ENCODE data around the gene CAV2. TPM values are rescaled to one million over a fixed set of nuclear protein-coding genes. Genes with fewer than 3 reads are reported as not detected.

The CAV2 gene
- polyA plus RNA-seq, 1 of the 3 experiments (the other 2 are of a cell fraction) = 182 TPM

GRCh38 chr7:116538138-116538537 is 38.6 kb downstream of the CAV2 start:
- Histone ChIP-seq H3K4me3 (ENCODE audit: low read depth in 2 of 2, low read length in 1 of 2) (no peak overlapping the region), H3K4me2 (0 out of 2 replicates have a peak overlapping the region, but pooled peaks have one; percentile 1), H4K20me1 (ENCODE audit: insufficient read depth) (peaks cover 30% of the 10 kb centered on the region), H3K4me1 (ENCODE audit: control insufficient read depth in 1 of 2, insufficient read depth in 2 of 2, low read depth in 1 of 2, low read length in 1 of 2) (peaks cover 2 to 82% of the 10 kb centered on the region in 2 experiments), H3K79me2 (ENCODE audit: insufficient read depth) (peaks cover 98% of the 10 kb centered on the region), H3K36me3 (replicated peaks in 1 of 2; ENCODE audit: control insufficient read depth in 1 of 2, insufficient read depth in 2 of 2, low read length in 1 of 2) (peaks cover 52 to 67% of the 10 kb centered on the region in 2 experiments), H3F3A (replicated peaks; ENCODE audit: insufficient read depth) (peaks cover 55% of the 10 kb centered on the region), H3K27me3 (ENCODE audit: insufficient read depth) (no peaks in the 10 kb centered on the region), H2AFZ (ENCODE audit: low read depth) (no peak overlapping the region), H3K9me2 (no peaks in the 10 kb centered on the region), H3K9me3 (no peaks in the 10 kb centered on the region), H3K9ac (no peak overlapping the region), H3K27ac (ENCODE audit: low read depth in 2 of 2, low read length in 1 of 2) (peak overlapping the region in 1 of 2 experiments; percentile 79; a peak in 2 of 4 replicates)
- 34% methylated on average over 2 of the region's 2 CpGs for WGBS (ENCODE audit: low lambda C conversion rate)
- ChIA-PET POLR2A (no interaction called here), CTCF (interaction anchor here (1.3 kb wide), 1 partner anchor 51 kb away, joined by 3 read pairs; no protein-coding TSS in a partner anchor)
- DNase-seq = no peak
- TF ChIP-seq EZH2phosphoT487 (IDR thresholded peaks at IDR 0.05; ENCODE audit: borderline replicate concordance, low read depth) (no peak), RXRA (IDR thresholded peaks at IDR 0.05; ENCODE audit: borderline replicate concordance, low read depth) (no peak), ELF1 (IDR thresholded peaks at IDR 0.05) (no peak), FOXM1 (IDR thresholded peaks at IDR 0.05; ENCODE audit: low read depth) (no peak), TEAD4 (IDR thresholded peaks at IDR 0.05; ENCODE audit: borderline replicate concordance, insufficient read depth) (no peak), TCF12 (IDR thresholded peaks at IDR 0.05) (no peak), FOSL2 (IDR thresholded peaks at IDR 0.05; ENCODE audit: borderline replicate concordance, low read depth) (no peak), NFIC (IDR thresholded peaks at IDR 0.05; ENCODE audit: borderline replicate concordance) (no peak)
- TF ChIP-seq, protein P1, sequence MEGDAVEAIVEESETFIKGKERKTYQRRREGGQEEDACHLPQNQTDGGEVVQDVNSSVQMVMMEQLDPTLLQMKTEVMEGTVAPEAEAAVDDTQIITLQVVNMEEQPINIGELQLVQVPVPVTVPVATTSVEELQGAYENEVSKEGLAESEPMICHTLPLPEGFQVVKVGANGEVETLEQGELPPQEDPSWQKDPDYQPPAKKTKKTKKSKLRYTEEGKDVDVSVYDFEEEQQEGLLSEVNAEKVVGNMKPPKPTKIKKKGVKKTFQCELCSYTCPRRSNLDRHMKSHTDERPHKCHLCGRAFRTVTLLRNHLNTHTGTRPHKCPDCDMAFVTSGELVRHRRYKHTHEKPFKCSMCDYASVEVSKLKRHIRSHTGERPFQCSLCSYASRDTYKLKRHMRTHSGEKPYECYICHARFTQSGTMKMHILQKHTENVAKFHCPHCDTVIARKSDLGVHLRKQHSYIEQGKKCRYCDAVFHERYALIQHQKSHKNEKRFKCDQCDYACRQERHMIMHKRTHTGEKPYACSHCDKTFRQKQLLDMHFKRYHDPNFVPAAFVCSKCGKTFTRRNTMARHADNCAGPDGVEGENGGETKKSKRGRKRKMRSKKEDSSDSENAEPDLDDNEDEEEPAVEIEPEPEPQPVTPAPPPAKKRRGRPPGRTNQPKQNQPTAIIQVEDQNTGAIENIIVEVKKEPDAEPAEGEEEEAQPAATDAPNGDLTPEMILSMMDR (IDR thresholded peaks at IDR 0.05) = no peak

DNA sequence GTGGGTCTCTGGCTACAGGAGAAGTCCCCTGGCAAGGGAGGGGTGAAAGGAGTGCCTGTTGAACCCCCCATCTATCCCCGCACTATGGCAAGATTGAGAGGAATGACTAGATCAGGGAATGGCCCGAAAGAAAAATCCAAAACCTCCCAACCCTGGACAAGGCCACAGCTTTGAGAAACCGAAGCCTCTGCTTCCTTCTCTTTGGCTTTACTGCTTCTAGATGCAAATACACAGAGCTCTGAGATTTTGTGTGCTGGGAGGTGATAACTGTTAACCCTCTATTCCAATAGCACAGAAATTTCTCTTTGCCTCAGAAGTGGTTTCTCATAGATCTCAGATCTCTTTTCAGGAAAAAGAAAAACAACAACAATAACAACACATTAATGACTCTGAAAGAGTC is 40.3 kb downstream of the CAV2 start:
- WGBS (ENCODE audit: low lambda C conversion rate) = 38% methylated on average over 3 of the region's 3 CpGs
- Histone ChIP-seq H3K9me2 (no peaks in the 10 kb centered on the region), H3K27me3 (ENCODE audit: insufficient read depth) (no peaks in the 10 kb centered on the region), H3K9ac (peak overlapping the region; percentile 14), H2AFZ (ENCODE audit: low read depth) (no peak overlapping the region), H4K20me1 (ENCODE audit: insufficient read depth) (peaks cover 28% of the 10 kb centered on the region), H3K4me1 (ENCODE audit: control insufficient read depth in 1 of 2, insufficient read depth in 2 of 2, low read depth in 1 of 2, low read length in 1 of 2) (peaks cover 2 to 87% of the 10 kb centered on the region in 2 experiments), H3K4me2 (peak overlapping the region; percentile 36; the same call in 1 of the 2 replicates), H3K27ac (ENCODE audit: low read depth in 2 of 2, low read length in 1 of 2) (peak overlapping the region; percentile 16 to 79; a peak in 3 of 4 replicates), H3K36me3 (replicated peaks in 1 of 2; ENCODE audit: control insufficient read depth in 1 of 2, insufficient read depth in 2 of 2, low read length in 1 of 2) (peaks cover 56 to 69% of the 10 kb centered on the region in 2 experiments), H3K4me3 (ENCODE audit: low read depth in 2 of 2, low read length in 1 of 2) (no peak overlapping the region), H3K79me2 (ENCODE audit: insufficient read depth) (peaks cover 100% of the 10 kb centered on the region), H3F3A (replicated peaks; ENCODE audit: insufficient read depth) (peaks cover 57% of the 10 kb centered on the region), H3K9me3 (no peaks in the 10 kb centered on the region)
- TF ChIP-seq USF1 (IDR thresholded peaks at IDR 0.05; ENCODE audit: borderline replicate concordance, low read depth) = no peak
- no peak for DNase-seq
- POLR2A ChIA-PET = no interaction called here
- CTCF ChIA-PET = no interaction called here

Data from SK-N-SH (cell line).